IPS-15b (cell line): ENCODE results near the gene SLC25A45.

Source experiments
- H3K27me3 ChIP-seq: one replicate; pipeline ENCODE4 v1.6.1; 2013; ENCODE audit warnings: low read length; ENCODE audit not compliant: control insufficient read depth, insufficient read depth
- H3K36me3 ChIP-seq: one replicate; pipeline ENCODE4 v1.6.1; 2013; ENCODE audit warnings: low read length; ENCODE audit not compliant: control insufficient read depth, insufficient read depth
- H3K4me1 ChIP-seq: one replicate; pipeline ENCODE4 v1.6.1; 2013; ENCODE audit warnings: mild to moderate bottlenecking, low read length; ENCODE audit not compliant: control insufficient read depth, insufficient read depth
- H3K4me3 ChIP-seq: one replicate; pipeline ENCODE4 v1.5.1; 2013; ENCODE audit warnings: low read depth, low read length
- H3K9ac ChIP-seq: one replicate; pipeline ENCODE4 v1.6.1; 2013; ENCODE audit warnings: low read depth, mild to moderate bottlenecking, low read length
- H3K9me3 ChIP-seq: one replicate; pipeline ENCODE4 v1.6.1; 2013; ENCODE audit warnings: mild to moderate bottlenecking, low read length; ENCODE audit not compliant: control insufficient read depth, insufficient read depth

The SLC25A45 gene

GRCh38 chr11:65410936-65411680, 28.7 kb upstream of the SLC25A45 start:
- Histone ChIP-seq H3K4me3 (no peak overlapping the region), H3K4me1 (peaks cover 5% of the 10 kb centered on the region), H3K9me3 (no peaks in the 10 kb centered on the region), H3K36me3 (peaks cover 15% of the 10 kb centered on the region), H3K9ac (no peak overlapping the region), H3K27me3 (no peaks in the 10 kb centered on the region)

- Histone ChIP-seq H3K9me3 (no peaks in the 10 kb centered on the region), H3K36me3 (peaks cover 29% of the 10 kb centered on the region), H3K9ac (no peak overlapping the region), H3K27me3 (no peaks in the 10 kb centered on the region), H3K4me3 (no peak overlapping the region), H3K4me1 (no peaks in the 10 kb centered on the region)
These were observed 22.3 kb upstream of the SLC25A45 start for GRCh38 chr11:65404638-65405339.

GRCh38 chr11:65404210-65404609, 21.8 kb upstream of the SLC25A45 start:
- H3K4me3 ChIP-seq: no peak overlapping the region
- H3K27me3 ChIP-seq: no peaks in the 10 kb centered on the region
- H3K36me3 ChIP-seq: peaks cover 26% of the 10 kb centered on the region
- H3K9ac ChIP-seq: no peak overlapping the region
- no peaks in the 10 kb centered on the region for H3K4me1 ChIP-seq
- no peaks in the 10 kb centered on the region for H3K9me3 ChIP-seq

- no peak overlapping the region for H3K9ac ChIP-seq
- H3K4me1 ChIP-seq: no peaks in the 10 kb centered on the region
- H3K27me3 ChIP-seq: no peaks in the 10 kb centered on the region
- no peaks in the 10 kb centered on the region for H3K9me3 ChIP-seq
- no peak overlapping the region for H3K4me3 ChIP-seq
- H3K36me3 ChIP-seq: peaks cover 25% of the 10 kb centered on the region
These were observed 21.2 kb upstream of the SLC25A45 start for GRCh38 chr11:65403607-65404121.

GRCh38 chr11:65402790-65403189, 20.3 kb upstream of the SLC25A45 start:
- no peak overlapping the region for H3K9ac ChIP-seq
- H3K4me3 ChIP-seq: no peak overlapping the region

GRCh38 chr11:65401803-65402248, 19.4 kb upstream of the SLC25A45 start:
- no peak overlapping the region for H3K4me3 ChIP-seq
- H3K36me3 ChIP-seq: peaks cover 38% of the 10 kb centered on the region
- H3K9me3 ChIP-seq: no peaks in the 10 kb centered on the region

More at GRCh38 chr11:65402790-65403189, 20.3 kb upstream of the SLC25A45 start:
- Histone ChIP-seq H3K4me1 (no peaks in the 10 kb centered on the region), H3K9me3 (no peaks in the 10 kb centered on the region), H3K27me3 (no peaks in the 10 kb centered on the region), H3K36me3 (peaks cover 31% of the 10 kb centered on the region)

GRCh38 chr11:65401073-65401802, 18.8 kb upstream of the SLC25A45 start:
- H3K9me3 ChIP-seq: no peaks in the 10 kb centered on the region
- H3K9ac ChIP-seq: no peak overlapping the region
- H3K27me3 ChIP-seq: no peaks in the 10 kb centered on the region
- H3K4me1 ChIP-seq: no peaks in the 10 kb centered on the region
- H3K36me3 ChIP-seq: peaks cover 40% of the 10 kb centered on the region
- H3K4me3 ChIP-seq: no peak overlapping the region

More at GRCh38 chr11:65401803-65402248, 19.4 kb upstream of the SLC25A45 start:
- Histone ChIP-seq H3K27me3 (no peaks in the 10 kb centered on the region), H3K9ac (no peak overlapping the region), H3K4me1 (no peaks in the 10 kb centered on the region)

- Histone ChIP-seq H3K9me3 (no peaks in the 10 kb centered on the region), H3K36me3 (peaks cover 42% of the 10 kb centered on the region), H3K27me3 (no peaks in the 10 kb centered on the region), H3K4me3 (no peak overlapping the region), H3K9ac (no peak overlapping the region), H3K4me1 (no peaks in the 10 kb centered on the region)
These were observed 18.0 kb upstream of the SLC25A45 start for GRCh38 chr11:65400307-65401072.

GRCh38 chr11:65399845-65400244, 17.4 kb upstream of the SLC25A45 start:
- Histone ChIP-seq H3K9ac (no peak overlapping the region), H3K27me3 (no peaks in the 10 kb centered on the region), H3K4me3 (no peak overlapping the region), H3K9me3 (no peaks in the 10 kb centered on the region), H3K4me1 (no peaks in the 10 kb centered on the region), H3K36me3 (peaks cover 36% of the 10 kb centered on the region)

- Histone ChIP-seq H3K36me3 (peaks cover 34% of the 10 kb centered on the region), H3K27me3 (no peaks in the 10 kb centered on the region), H3K9ac (no peak overlapping the region), H3K4me3 (no peak overlapping the region), H3K9me3 (no peaks in the 10 kb centered on the region), H3K4me1 (no peaks in the 10 kb centered on the region)
These were observed 16.8 kb upstream of the SLC25A45 start for GRCh38 chr11:65399249-65399648.

GRCh38 chr11:65398362-65398910, 16.0 kb upstream of the SLC25A45 start:
- no peak overlapping the region for H3K9ac ChIP-seq
- H3K4me1 ChIP-seq: no peaks in the 10 kb centered on the region
- H3K36me3 ChIP-seq: peaks cover 38% of the 10 kb centered on the region
- H3K9me3 ChIP-seq: no peaks in the 10 kb centered on the region
- H3K27me3 ChIP-seq: no peaks in the 10 kb centered on the region
- H3K4me3 ChIP-seq: no peak overlapping the region
